HG03575 (cell line): ENCODE results near the gene UBE2S.
A peak's percentile ranks its signal among the peaks of the same experiment; 100 is the strongest.

Experiments
- ATAC-seq: cut with Tn5 transposase; IDR thresholded peaks from one replicate; pipeline ENCODE4 v1.9.1; 2021; ENCODE audit not compliant: unreplicated experiment, insufficient number of reproducible peaks, low FRiP score; ENCODE audit errors: extremely low read depth

Gene UBE2S

GRCh38 chr19:55387736-55388497 is 19.7 kb downstream of the UBE2S start:
- ATAC-seq = no peak

GRCh38 chr19:55386493-55386971 is 21.1 kb downstream of the UBE2S start:
- no peak for ATAC-seq

- peak; percentile 62 for ATAC-seq
Measured at GRCh38 chr19:55385724-55386492, 21.7 kb downstream of the UBE2S start, which contains the start of gene RPL28. RPL28 (plus strand) TSS chr19:55385932; CDS start chr19:55386358, 426 bp downstream.

- peak; percentile 32 for ATAC-seq
Measured at GRCh38 chr19:55384920-55385723, 22.5 kb downstream of the UBE2S start.

DNA sequence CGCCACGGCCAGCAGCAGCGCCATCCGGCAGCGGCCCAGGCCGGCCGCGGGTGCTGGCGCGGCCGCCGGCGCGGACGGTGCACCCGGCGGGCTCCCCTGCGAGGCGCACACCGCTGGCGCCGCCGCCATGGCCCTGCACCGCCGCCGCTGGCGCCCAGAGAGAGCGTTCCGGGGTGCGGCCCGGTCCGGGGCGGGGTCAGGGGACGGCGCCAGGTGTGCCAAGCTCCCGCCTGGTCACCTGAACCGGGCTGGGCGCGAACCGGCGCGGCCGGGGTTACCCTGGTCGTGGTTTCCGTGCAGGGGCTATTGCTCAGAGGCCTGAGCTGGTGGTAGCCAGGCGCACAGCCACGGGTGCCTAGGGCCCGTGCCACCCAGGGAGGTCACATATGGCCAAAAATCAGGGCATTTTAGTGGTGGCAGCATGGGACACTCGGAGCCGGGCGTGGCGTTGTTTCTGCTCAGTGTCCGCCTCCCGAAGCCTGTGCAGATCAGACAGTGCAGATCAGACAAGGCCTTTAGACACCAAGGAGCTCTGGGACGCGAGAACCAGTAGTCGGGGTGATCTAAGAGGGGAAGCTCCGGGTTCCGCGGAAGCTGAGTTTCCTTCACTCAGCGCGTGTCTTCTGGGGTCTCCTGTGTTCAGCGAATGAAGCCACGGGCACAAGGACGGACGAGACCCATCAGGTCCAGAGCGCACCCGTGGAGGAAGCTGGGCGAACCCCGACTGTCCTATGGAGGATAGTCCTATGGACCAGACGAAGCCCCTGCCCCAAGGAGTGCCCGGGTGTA is 23.3 kb downstream of the UBE2S start, which contains the start of gene TMEM238:
TMEM238 (minus strand) TSS at position 162 of the 789 bp plus-strand sequence; CDS start at position 129, 33 bp downstream.
- ATAC-seq = no peak

DNA sequence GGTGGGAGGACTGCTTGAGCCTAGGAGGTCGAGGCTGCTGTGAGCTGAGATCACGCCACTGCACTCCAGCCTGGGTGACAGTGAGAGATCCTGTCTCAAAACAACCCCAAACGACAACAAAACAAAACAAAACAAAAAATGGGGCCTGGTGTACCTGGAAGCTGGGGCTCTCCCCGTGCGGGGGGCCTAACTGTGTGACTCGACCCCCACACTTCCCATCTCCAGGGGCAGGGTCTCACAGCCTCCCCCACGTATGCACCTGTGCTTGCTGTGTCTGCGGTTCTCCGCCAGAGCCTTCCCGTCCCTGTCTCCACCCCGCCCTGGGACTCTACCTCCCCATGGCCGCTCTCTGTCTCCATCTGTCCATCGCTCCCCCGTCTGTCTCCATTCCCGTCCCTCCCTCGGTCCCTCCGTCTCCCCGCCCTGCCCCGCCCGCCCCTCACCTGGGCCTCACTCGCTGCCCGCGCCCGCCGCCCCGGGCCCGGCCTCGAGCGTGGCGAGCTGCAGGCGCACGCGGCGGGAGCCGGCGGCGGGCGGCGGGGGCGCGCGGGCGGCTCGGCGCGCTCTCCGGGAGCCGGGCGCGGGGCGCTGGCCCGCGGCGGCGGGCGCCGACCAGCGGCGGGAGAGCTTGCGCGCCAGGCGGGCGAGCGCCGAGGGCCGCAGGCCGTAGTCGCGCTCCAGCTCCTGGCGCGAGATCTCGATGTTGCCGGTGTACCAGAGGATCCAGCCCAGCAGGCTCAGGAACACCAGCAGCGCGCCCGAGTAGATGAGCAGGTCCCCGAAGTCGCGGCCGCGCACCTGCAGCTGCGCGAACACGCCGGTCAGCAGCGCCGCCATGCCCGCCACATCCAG is 24.1 kb downstream of the UBE2S start:
- ATAC-seq = no peak

GRCh38 chr19:55382522-55383054 is 25.0 kb downstream of the UBE2S start:
- ATAC-seq = no peak

- no peak for ATAC-seq
Measured at GRCh38 chr19:55382013-55382412, 25.6 kb downstream of the UBE2S start.

- no peak for ATAC-seq
Measured at GRCh38 chr19:55379174-55379573, 28.4 kb downstream of the UBE2S start.

- no peak for ATAC-seq
Measured at GRCh38 chr19:55377356-55378131, 30.0 kb downstream of the UBE2S start.

DNA sequence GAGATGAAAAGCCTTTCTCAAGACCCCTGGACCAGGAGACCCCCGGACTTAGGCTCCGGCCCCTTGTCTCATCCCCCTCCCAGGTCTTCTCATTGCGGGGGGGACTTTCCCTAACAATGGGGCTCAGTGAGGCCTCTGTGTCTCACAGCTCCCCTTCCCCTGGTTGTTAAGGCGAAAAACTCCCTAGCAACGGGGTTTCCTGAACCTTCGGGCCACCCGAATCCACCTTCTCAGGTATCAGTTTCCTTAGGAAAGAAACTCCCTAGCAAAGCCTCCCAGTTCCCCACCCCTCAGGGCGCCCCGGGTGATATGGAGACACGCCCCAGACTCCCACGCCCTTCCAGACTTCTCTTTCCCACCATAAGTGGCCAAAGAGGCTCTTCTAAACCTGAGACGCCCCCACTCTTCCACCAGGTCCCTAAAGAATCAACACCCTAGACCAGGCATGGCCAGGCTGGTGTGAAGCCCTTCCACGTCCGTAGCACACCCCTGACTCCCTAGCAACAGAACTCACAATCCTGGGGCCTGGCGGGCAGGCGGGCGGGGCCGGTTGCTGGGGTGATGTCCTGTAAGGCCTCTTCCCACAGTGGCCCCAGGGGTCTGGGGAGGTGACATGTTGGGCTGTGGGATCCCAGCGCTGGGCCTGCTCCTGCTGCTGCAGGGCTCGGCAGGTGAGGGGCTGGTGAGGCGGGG is 31.2 kb downstream of the UBE2S start, which contains the start of gene TMEM190:
TMEM190 (plus strand) TSS at position 586 of the 693 bp plus-strand sequence; CDS start at position 614, 28 bp downstream.
- no peak for ATAC-seq

DNA sequence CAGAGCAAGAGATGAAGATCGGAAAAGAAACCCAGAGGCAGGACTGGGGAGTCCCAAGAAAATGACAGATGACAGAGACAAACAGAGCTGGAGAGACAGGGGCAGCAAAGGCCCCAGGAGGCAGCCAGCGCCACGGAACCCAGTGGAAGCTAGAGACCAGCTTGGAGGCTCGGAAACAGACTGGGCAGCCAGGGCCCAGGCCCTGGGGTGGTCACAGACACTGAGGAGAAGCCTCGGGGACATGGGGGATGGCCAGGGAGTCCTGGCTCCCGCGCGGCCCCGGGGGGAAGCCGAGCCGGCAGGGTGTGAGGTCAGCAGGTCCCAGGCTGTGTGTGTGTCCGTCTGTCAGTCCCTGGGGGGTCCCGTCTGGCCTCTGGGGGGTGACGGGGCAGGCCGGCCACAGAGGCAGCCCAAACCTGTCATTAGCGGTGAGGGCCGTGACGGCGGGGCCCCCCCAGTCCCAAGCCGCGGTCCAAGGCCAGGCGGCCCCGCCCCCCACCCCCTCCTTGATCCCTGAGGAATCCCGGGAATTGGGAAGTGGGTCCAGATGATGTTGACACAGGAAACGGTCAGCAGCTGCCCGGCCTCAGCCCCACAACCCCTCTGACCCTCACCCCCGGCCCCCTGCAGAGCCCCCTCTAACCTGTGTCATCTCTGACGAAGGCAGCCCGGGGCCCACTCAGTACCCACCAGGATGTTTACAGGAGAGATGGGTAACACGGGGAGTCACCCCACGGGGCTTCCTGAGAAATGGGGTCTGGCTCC is 33.4 kb downstream of the UBE2S start:
- ATAC-seq = no peak

GRCh38 chr19:55373306-55373992 is 34.1 kb downstream of the UBE2S start:
- ATAC-seq = no peak

- no peak for ATAC-seq
Measured at GRCh38 chr19:55372316-55373081, 35.1 kb downstream of the UBE2S start.
